ENCODE results near the gene TDG.
"Not testable (repeated sequence)": the region's sequence is repeated elsewhere in the genome, so short reads cannot be mapped to it uniquely, and the experiment has no call there.

Gene TDG

DNA sequence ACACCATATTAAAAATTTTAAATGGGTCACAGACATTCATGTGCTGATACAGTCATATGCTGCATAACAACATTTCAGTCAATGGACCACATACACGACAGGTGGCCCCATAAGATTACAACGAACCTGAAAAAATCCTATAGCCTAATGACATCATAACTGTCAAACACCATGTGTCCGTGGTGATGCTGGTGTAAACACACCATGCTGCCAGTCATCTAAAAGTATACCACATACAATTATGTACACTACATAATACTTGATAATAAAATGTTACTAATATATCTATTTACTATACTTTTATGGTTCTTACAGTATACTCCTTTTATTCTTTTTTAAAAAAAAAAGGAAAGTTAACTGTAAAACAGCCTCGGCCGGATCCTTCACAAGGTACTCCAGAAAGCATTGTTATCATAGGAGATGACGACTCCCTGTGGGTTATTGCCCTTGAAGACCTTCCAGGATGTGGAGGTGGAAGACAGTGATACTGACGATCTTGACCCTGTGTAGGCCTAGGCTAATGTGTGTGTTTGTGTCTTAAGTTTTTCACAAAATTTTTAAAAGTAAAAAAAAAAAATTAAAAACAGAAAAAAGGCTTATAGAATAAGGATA is 5.0 kb upstream of the TDG start:
- no peak for DNase-seq

DNA sequence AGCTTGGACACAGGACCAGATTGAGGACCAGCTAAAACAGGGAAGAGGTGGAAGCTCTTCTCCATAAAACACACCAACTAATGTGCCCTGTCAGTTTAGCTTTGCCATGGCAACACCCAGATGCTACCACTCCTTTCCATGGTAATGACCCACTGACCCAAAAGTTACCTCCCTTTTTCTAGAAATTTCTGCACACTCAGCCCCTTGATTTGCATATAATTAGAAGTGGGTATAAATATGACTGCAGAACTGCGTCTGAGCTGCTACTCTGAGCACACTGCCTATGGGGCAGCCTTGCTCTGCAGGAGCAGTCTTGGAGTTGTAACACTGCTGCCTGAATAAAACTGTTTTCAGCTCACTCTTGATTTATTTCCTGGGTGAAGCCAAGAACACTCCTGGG is 3.2 kb upstream of the TDG start:
- DNase-seq: no peak

DNA sequence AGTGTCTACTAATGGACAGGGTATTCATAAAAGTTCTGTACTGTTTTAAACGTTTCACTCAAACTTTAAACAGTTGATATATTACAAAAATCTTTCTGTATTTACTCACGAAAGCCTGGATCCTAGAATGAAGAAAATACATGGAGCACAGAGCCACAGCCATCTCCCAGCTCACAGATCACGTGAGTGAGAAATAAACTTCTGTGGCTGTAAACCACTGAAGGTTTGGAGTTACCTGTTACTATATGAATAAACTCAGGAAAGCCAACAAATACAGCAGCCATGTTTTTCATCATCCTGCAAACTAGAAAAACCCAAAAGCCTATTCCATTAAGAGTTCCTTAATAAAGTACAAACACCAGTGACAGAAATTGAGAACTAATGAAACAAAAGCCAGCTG is 867 bp upstream of the TDG start:
- no peak for DNase-seq

DNA sequence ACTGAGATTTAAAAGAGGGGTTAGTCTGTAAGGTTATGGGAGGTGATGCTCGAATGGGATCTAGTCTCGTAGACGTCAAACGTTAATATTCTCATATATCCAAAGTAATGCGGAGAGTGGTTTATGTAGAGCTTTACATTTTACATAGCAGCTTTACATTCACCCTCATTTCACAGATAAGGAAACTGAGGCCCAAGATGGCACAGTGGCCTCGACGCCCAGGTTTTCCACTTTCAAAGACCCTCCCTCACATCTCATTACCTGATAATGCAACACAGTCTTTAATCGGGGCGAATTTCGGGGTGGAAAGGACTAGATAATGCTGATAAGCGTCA is 450 bp upstream of the TDG start:
- DNase-seq: no peak

DNA sequence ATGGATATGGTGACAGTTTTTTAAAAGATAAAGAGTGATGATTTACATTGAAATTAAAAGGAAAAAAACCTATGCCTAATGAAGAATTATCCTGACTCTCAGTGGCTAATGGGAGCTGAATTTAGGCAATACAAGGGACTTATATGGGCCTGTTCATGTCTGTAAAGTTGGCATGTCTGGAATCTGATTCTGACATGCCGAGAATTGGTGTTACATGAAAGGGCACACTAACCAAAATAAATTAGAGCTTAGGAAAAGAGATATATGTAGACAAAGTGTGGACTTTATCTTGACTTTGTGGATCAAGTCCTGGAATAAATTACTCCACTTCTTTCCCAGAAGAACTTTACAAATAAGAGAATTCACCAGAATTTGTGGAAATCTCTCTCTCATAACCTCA is 1.1 kb downstream of the TDG start:
- DNase-seq: no peak

DNA sequence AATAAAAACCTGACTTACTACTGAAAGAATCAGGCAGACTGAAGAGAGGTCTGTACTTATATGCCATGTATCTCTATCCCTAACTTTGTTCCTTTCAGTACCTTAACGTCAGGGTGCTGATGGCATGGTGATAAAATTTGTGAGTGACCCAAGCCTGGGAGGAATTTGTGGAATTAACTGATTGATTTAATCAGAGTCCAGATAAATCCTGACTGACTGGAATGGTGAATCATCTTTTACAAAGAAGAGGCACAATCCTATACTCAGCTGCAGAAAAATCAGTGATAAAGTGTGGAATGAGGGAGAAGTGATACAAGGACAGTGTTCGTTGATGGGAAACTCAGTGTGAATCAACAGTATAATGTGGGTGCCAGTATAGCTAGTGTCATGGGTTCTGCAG is 3.7 kb downstream of the TDG start:
- no peak for DNase-seq

DNA sequence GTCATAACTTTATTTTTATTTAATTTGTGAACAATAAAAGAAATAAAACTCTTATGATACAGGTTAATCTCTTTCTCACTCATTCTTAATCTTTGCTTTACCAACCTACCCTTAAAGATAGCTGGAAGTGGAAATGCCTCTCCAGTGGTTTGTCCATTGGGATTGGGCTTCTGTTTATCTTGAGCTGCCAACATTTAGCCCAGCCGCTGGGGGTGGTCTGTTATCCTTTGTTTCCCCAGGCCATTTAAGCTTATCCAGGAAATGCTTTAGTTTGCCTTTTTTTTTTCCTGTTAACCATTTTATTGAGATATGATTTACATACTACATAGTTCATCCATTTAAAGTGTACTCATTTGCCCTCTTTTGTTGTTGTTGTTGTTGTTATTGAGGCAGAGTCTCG is 8.2 kb downstream of the TDG start:
- no peak for DNase-seq

DNA sequence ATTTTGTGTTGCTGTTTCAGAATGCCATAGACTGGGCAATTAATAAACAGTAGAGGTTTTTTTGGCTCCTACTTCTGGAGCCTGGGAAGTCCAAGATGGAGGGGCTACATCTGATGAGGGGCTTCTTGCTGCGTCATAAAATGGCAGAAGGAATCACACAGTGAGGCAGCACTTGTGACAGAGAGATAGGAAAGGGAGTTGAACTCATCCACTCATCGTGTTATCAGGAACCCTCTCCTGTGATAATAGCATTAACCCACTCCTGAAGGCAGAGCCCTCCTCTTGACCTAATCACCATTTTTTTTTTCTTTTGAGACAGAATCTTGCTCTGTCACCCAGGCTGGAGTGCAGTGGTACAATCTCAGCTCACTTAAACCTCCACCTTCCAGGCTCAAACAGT is 9.7 kb downstream of the TDG start:
- DNase-seq: no peak

DNA sequence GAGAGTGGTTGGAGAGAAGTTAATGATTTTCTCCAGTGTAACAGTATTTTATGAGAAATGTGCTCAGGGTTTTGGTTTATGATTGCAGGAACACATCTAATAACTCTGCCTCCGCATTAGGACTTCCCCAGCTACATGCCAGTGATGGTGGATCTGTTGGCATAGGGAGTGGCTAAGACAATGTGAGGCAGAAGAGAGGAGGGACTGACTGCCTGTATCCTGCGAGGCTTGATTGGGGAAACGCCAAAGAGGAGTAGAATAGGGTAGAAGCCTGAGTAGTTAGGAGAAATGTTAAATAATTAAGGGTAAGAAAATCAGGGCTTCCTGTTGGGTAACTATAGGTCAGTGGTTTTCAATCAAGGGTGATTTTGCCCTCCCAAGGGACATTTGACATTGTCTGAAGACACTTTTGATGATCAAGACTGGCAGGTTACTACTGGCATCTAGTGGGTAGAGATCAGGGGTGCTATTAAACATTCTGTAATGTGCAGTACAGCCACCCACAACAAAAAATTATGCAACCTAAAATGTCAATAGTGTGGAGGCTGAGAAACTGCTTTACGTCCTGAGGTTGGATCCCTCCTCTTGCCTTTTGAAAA is 12.8 kb downstream of the TDG start:
- DNase-seq: no peak

DNA sequence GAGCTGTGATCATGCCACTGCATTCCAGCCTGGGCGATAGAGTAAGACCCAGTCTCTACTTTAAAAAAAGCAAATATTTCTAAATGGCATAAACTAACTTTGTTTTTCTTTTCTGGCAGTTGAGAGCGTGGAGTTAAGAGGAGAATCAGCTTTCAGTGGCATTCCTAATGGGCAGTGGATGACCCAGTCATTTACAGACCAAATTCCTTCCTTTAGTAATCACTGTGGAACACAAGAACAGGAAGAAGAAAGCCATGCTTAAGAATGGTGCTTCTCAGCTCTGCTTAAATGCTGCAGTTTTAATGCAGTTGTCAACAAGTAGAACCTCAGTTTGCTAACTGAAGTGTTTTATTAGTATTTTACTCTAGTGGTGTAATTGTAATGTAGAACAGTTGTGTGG is 21.2 kb downstream of the TDG start:
- no peak for DNase-seq

DNA sequence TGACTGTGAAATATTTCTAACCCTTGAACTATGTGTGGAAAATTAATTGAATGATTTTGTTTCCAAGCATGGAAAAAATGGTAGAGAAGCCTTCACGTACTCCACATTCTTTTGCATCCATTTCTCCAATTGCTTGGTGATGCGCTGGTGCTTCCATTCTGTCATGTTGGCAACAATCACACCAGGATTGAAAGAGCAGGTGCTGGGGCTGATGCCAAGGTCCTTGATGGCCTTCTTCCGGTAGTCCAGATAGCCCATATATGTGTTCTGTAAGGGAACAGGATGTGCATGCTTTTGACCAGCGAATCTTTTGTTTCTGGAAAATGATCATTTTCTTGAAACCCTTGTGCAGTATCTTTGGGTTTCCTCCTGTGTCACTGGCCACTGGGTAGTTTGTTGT is 28.6 kb downstream of the TDG start:
- DNase-seq: no peak

DNA sequence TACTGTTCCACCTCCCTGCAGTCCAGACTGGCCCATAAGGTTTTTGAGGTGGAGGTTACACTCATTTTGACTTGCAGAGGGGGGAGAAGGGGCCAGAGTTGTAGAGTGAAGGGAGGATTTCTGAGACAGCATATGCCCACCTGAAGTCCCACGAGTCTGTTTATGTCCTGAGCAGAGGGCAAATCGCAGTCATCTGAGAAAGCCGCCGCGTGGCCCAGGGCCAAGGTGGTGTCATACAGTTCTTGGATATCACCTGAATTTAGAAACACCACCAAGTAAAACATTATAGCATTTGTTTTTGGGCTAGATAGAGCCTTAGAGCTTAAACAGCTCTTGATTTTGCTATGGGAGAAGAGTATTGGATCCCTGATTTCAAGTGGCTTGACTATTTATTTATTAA is 30.9 kb downstream of the TDG start:
- DNase-seq: no peak

DNA sequence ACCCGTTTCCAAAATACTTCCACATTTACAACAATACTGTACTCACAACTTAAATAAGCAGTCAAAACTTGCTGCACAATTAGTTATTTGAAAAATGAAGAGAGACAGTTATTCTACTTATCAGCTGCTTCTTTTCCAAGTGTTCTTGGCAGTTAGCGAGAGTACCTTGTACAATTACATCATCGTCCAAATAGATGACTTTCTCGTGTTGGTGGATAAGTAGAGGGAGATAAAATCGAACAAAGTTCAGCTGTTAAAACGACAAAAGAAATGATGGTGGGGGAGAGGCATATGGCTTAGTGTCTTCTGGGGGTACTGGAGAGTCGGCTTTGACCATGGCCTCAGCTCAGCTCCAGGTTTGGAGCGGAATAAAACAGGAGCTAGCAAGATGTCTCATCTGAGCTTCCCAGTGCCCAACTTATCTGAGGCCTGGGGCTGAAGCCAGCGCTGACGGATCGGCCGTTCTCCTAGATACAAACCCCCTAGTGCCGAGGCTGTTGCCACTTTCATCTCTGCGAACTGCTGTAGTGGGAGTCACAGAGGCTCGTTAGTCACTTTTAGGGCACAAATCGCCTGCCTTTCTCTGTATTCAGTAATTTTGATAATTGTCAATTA is 31.7 kb downstream of the TDG start:
- DNase-seq: no peak

DNA sequence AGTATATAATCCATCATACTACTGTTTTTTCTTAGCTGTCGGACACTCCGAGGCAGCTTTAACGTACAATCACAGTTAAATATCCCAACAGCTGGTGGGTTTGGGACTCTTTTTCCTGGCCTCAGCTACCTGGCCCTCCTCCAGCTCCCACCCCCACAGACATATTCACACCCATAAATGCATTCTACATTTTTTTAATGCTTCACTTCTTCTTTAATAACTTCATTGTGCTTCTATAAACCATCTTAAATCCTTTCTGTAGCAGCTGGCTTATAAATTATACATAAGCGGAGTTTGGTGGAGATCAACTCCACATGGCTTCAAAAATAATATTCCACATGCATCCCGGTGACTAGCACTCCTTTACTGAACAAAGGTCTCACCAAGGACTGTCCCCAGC is 33.3 kb downstream of the TDG start:
- no peak for DNase-seq

DNA sequence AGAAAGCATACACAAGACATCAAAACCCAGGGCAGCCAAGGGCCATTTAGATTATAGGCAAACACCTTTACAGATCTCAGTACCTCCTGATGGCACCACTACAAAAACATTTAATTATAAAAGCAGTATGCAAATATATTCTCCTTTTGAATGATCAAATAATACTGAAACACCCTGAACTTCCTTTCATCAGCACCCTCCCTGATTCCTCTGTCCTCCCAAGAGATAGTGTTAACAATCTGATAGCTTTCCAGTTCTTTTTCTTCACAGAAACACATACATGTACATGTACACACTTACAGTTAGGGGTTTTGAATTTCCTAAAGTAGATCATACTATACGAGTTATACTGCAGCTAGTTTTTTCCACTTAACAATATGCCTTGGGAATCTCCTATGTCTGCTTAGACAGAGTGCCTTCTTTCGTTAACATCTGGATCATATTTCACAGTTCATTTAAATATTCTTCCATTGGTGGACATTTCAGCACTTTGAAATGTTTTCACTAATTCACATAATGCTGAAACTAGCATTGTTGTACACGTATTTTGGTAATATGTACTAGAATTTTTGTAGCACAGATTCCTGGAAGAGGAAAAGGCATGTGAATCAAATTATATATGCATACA is 35.2 kb downstream of the TDG start:
- DNase-seq: no peak

DNA sequence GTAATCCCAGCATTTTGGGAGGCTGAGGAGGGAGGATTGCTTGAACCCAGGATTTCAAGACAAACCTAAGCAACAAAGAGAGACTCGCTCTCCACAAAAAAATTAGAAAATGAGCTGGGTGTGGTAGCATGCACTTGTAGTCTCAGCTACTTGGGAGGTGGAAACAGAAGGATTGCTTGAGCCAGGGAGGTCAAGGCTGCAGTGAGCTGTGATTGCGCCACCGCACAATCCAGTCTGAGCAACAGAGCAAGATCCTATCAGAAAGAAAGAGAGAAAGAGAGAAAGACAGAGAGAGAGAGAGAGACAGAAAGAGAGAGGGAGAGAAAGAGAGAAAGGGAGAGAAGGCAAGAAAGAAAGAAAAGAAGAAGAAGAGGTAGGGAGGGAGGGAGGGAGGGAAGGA is 37.0 kb downstream of the TDG start:
- DNase-seq: no peak

DNA sequence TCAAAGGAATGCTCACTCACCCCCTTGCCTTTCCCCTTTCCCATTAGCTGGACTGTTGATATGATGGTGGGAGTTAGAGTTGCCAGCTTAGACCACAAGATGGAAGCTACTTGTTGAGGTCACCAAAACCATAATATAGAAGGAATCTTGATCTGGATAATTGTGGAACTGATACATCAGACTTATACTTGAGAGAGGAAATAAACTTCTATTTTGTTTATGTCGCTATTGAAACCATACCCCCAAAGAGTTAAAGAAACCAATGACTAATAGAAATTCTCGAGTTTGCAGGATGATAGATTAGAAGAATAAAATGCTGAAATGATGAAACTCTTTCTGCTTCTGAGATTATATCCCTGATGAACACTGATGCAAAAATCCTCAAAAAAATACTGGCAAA is 37.9 kb downstream of the TDG start:
- DNase-seq: no peak

DNA sequence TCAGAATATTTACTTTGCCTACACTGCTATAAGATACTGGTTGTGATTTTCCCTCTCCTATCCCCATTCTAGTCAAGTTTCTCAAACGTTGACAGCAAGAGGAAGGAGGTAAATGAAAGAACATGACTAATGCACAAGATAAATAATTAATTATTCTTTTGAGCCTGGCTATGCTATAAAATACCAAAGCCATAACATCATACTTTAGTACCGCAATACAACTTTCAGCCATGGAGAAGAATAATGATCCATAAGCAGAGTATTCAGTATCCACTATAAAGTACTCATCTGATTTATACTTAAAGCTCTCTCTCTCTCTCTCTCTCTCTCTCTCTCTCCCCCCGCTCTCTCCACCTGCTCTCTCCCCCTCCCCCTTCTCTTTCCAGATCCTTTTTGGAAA is 41.3 kb downstream of the TDG start:
- DNase-seq: no peak

DNA sequence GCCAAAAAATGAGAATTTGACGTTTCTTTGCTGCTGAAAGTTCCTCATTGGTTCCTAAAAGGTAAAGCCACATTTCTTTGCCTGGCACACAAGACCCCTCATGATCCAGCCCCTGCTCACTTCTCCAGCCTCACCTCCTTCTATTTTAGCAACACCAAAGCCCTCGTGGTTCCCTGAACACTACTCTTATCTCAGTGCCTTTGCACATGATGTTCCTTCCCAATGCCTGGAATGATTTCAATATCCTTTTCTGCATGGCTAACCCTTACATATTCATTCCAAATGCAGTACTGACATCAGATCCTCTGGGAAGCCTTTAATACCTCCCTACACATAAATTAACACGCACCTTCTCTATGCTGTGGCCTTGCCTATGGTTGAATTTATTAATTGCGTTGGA is 44.4 kb downstream of the TDG start:
- DNase-seq: no peak

DNA sequence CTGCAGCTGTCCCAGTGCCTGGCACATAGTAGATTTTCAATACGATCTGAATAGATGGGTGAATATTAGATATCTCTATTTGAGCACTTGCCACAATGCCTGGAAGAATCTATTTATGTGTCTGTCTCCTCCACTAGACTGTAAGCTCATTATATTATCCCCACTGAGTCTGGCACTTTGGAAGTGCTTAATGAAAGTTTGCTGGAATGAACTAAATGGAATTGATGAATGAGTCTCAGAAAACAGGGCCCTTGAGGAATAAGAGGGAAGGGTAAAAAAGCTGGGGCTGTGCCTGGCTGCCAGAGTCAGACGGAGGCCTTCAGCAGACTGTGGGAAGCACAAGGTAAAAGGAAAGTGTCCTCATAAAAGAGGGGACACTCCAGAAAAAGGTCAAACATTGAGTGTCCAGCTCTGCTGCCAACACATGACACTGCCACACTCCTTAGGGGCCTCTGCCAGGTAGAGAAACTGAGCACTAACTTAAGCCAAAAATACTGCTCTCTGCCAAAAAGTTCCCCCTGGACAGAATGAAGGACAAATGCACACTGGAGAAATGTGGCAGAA is 45.0 kb downstream of the TDG start:
- DNase-seq: no peak

DNA sequence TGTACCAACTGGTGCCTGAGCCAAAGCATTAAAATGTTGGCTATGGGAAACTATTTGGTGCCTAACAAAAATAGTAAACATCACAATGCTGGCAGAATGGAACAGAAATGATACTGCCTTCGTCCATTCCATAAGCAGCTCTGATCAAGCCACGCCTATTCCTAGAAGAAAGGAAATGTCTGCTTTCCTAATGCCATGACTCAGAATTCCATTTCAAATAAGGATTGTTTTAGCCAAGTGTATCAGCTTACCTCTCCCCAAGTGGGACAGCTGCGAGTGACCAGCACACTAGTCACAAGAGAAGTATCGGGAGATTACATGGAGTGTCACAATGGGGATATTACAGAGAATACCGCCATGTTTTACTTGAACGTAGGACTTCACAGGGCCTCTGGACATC is 45.6 kb downstream of the TDG start:
- DNase-seq: no peak

DNA sequence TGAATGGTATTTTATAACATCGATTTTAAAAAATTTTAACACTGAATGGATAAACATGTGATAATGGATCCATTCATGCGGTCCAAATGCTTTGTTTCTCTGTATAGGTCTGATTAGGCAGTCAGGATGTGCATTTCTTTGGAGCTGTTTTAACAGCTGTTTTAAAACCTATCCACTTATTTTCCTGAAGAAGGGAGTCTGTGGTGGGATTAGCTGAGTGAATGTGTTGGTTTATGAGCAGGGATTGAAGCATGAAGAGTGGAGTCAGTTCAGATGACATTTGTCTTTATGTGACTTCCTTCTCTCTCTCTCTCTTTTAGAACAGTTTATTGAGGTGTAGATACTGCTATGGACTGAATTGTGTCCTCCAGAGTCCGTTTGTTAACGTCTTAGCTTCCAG is 46.7 kb downstream of the TDG start:
- no peak for DNase-seq

DNA sequence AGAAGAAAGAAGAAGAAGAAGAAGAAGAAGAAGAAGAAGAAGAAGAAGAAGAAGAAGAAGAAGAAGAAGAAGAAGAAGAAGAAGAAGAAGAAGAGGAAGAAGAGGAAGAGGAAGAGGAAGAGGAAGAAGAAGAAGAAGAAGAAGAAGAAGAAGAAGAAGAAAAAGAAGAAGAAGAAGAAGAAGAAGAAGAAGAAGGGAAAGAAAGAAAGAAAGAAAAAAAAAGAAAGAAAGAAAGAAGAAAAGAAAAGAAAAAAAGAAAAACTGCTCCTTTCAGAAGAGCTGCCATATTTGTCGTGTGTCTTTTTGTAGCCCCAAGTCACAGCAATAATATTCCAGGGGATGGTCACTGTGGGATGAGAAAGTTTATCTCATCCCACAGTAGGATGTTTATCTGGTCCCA is 56.2 kb downstream of the TDG start:
- not testable (repeated sequence) for DNase-seq

DNA sequence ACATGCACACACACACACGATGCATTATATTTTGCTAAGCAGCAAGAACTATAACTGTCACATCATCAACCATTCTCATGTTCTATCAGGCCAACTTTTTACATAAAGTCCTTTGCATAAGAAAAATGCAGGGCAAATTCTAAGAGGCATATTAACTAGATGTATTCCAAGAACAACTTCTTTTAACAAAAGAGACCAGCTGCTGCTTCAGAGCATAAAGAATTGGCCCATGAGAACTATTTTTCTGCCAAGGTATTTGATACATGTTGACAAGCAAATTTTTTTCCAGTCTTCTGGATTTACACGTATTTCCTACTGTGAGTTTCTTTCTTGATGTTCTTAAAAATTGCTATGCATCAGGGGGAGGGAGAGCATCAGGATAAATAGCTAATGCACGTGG is 57.1 kb downstream of the TDG start:
- no peak for DNase-seq

Data from GOT3 (cell line).